IPS DF 4.7 (cell line): ENCODE measurements around the gene ZFAND3.
"Not testable (repeated sequence)": the region's sequence is repeated elsewhere in the genome, so short reads cannot be mapped to it uniquely, and the experiment has no call there.

Experiments used
- DNase-seq: peaks from one replicate; pipeline ENCODE4 v3.0.0-alpha.2; 2013; ENCODE audit warnings: low spot score; ENCODE audit errors: extremely low read depth

The ZFAND3 gene

DNA sequence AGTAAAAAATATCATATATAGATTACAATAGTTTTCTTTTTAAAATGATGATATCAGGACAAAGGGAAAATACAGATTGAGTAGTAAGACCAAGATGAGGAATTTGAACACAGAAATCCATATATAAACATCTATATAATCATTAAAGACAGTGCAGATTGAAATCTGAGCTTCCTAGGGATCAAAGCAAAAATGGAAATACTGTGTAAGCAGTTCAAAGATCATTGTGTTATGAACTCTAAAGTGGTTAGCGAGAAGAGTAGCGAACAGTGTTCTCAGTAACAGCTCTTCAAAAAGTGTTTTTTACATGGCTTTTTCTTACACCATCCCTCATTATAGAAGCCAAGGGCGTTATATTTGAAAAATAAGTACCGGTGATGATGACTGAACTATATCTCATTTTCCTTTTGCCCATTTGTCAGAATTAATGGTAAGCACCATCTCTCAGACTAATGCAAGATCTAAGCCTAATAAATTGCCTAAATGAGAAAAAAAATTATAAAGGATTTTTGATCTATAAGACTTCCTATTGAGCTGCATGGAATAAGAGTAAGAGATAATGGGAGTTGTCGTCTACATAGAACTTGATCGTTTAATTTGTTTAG lies 226.3 kb downstream of the ZFAND3 start:
- DNase-seq, result no peak

DNA sequence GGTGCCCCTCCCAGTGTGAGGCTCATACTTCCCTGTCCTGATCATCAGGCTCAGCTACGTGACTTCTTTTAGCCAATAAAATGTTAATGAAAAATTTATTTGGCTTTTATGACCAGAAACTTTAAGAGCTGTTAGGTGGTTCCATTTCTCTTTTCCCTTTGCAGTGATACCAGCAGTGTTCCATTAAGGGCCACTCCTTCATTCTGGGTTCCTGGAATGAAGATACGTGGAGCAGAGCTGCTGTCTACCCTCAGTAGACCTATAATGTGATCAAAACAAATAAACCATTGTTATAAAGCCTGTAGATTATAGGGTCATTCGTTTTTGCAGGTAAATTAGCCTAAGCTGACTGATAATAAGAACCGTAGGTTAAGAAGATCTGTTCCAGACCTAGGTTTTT lies 228.0 kb downstream of the ZFAND3 start:
- DNase-seq, result no peak

DNA sequence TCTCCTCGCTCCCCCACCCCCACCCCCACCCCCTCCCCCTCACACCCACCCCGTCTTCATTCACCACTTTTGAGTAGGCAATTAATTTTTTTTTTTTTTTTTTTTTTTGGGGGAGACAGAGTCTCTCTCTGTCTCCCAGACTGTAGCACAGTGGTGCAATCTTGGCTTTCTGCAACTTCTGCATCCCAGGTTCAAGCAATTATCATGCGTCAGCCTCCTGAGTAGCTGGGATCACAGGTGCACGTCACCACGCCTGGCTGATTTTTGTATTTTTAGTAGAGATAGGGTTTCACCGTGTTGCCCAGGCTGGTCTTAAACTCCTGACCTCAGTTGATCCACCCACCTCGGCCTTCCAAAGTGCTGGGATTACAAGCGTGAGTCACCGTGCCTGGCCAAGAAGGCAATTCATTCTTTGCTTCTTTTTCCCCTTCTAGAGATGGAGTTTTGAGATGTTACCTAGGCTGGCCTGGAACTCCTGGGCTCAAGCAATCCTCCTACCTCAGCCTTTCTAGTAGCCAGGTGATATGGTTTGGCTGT lies 230.4 kb downstream of the ZFAND3 start:
- DNase-seq, result not testable (repeated sequence)

DNA sequence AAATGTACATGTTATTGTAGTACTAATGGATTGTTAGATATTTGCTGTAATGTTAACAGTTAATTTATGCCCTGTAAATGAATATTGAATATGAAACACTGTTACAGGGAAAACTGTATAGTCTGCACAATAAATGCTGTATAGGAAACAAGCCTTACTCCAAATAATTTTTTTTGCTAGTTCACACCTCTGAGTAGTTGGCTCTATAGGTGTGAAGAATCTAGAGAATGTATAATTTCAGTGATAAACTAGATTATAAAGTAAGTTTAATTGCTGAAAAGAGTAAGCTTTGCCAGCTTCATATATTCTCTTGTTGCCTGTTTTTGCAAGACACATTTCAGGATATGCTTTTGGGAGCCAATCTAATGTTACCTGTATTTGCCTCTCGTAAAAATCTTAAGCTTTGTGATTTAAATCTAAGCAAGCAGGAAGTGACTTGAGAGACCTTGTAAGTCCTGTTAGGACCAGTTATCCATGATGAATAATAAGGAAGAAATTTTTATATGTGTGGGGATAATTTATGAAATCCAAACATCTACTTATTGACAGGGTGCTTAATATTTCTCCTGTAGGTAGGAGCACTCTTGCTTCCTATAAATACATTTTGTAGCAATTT lies 232.4 kb downstream of the ZFAND3 start:
- no peak for DNase-seq

DNA sequence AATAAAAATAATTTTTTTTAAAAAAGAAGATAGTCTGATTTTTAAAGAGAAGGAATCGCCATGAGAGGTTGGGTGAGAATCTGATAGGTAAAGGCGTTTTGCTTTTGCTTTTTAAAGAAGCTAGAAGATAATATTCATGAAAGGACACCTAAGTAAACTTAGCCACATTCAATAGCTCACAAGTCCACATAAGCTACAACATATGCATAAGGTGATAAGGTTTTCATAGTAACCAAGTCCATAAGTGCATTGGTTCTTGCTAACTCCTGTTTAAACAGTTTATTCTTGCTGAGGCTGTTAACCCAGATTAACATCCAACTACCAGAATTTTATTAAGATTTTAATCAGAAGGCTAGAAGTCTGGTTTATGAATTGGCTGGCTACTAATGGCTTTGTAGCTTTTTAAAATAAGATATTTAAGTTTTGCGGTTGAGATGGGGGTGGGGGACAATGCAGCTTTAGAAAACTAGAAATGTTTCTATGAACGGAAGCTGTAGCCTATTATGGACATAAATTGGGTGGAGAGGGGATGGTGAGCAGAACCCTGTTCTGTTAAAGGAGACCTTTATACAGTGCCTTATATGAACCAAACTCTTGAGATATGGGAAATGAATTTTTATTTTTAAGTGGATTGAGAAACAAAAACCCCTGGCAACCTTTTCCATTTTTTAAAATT lies 235.1 kb downstream of the ZFAND3 start:
- DNase-seq, result no peak

DNA sequence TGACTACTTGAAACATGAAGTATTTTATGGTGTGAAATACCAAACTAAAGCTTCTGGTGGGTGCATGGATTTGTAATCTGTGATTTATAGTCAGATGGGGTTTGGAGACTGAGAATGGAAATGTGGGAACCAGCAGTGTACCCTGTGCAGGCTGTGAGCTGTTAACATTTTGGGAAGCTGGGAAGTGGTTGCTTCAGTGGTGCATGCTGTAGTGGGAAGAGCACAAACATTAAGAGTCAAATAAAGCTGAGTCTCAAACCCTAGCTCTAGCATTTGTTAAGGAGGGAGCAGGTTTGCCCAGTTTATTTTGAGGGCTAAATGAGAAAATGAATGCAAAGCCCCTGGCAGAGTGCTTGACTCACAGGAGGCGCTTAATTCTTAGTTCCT lies 235.7 kb downstream of the ZFAND3 start:
- DNase-seq, result no peak

DNA sequence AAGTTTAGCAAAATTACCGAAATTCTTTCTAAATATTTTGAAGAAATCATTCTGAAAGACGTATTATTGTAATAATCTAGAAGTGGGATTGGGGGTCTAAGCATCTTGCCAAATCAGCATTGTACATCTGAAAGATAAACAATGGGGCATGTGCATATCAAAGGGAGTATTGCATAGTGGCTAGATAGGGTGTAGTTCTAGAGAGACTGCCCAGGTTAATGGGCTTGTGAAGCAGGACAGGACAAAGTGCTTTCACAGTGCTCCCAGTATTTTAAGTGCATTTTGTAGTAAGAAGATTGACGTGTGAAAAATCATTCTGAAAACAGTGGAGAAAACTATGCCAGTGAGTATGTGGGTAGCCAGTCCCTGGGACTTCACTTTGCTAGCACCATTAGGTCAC lies 236.8 kb downstream of the ZFAND3 start:
- DNase-seq, result no peak

DNA sequence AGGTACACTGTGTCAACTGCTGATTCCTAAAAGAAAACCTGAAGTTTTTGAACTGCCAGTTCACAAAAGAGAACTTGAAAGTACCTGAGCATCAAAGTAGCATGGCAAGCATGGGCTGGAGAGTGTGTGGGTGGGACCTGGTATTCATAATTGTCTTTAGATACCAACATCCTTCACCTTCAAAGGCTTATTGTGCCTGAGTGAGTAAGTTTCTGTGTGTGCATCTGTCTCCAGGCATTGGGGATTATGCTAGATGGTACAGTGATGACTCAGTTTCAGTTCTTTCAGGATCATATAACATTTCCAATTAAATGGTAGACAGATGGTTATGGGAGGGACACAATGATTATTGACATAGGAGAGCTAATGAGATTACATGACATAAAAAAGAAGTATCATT lies 238.5 kb downstream of the ZFAND3 start:
- DNase-seq, result no peak

DNA sequence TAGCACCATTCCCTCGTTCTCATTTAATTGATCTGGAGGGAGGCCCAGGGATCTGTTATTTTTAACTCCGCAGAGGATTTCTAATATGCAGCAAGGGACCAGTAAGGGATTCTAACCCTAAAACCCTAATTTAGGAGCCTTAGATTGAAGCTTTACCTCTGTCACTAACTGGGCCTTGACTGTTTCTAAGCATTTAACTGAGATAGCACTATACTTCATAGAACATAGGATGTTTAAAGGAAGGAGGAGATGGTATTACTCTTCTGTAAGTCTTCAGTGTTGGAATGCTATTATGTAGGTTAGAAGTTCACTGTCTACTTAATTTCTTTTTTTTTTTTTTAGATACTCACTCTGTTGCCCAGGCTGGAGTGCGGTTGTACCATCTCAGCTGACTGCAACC lies 242.5 kb downstream of the ZFAND3 start:
- DNase-seq, result no peak

DNA sequence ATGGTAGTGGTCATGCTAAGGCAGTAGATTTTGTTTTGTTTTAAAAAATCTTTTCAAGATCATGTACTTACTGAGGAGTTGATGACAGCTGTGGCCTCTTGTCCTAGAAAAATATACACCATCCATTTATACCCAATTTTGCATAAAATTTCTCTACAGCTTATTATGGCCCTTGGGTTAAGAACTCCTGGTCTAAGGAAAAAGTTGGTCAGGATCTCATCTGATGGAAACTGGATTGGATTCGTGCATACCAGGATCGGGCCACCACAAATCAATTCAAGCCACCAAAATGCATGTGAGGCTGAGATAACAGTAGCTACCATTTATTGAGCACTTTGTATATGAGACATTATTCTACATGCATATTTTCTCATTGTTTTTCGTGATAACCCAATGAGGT lies 244.4 kb downstream of the ZFAND3 start:
- no peak for DNase-seq

DNA sequence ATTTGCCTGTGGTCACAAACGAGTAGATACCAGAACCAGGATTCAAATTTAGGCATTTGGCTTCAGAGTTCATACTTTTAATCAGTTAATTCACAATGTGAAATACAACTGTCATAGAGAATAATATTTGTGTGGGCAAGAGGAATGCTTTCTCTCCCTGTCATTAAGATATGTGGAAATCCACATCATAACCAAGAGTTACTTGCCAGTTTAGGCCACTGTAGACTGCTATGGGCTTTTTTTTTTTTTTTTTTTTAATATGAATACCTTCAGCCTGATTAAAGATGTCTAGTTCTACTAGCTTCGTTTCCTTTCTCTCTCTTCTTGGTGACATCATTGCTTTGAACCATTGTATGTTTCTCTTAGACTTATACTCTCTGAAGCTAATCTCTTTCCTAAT lies 244.9 kb downstream of the ZFAND3 start:
- DNase-seq, result no peak

DNA sequence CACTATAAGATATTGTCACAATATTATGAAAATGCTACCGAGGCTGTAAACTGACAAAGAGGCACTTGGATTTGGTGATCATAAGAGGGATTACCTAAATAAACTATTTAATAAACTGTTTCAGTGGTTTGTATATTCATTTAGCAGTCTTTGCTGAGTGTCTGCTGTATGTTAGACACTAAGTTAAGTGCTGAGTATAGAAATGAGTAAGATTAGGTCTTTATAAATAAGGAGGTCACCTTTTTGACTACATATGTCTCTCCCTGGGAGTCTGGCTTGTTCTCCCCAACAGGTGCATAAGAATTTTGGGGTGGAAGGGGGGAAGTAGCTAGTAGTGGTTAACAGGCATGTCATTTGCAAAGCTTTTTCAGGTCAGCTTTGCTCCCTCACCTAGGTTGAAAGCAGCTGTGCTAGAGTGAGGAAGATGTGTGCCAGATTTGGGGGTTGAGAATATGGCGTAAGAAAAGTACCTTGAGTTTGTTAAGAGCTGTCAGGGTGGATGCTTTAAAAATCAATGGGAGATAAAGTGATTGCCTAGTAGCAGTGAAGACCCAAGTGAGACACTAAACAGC lies 246.3 kb downstream of the ZFAND3 start:
- no peak for DNase-seq

DNA sequence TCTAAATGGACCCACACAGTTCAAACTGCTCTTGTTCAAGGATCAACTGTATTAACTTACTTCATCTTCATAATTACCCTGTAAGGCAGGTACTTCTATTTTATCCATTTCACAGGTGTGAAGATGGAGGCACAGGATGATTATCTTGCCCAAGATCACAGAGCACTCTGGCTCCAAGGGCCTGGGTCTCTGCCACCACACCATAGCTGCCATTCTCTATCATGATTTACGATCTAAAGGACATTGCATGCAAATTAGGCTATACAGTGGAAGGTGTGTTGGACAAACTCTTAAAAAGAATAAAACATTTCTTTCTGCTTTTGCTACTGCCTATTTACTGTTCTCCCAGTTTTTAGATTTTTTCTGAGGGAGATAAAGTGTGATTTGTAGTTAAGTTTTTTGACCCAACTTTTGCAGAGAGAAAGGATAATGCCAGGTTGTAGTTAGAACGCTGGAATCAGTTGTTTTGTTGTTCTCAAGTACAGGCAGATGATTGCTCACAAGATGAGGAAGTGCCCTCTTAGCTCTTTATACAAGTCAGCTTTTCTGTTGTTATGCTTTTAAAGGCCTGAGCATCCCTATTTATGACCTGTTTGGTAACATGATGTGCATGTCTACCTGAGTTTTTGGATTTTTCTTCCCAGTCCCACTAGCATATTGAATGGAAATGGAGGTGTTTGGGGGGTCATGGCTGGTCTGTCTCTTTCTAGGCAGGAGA lies 247.9 kb downstream of the ZFAND3 start:
- DNase-seq, result no peak

DNA sequence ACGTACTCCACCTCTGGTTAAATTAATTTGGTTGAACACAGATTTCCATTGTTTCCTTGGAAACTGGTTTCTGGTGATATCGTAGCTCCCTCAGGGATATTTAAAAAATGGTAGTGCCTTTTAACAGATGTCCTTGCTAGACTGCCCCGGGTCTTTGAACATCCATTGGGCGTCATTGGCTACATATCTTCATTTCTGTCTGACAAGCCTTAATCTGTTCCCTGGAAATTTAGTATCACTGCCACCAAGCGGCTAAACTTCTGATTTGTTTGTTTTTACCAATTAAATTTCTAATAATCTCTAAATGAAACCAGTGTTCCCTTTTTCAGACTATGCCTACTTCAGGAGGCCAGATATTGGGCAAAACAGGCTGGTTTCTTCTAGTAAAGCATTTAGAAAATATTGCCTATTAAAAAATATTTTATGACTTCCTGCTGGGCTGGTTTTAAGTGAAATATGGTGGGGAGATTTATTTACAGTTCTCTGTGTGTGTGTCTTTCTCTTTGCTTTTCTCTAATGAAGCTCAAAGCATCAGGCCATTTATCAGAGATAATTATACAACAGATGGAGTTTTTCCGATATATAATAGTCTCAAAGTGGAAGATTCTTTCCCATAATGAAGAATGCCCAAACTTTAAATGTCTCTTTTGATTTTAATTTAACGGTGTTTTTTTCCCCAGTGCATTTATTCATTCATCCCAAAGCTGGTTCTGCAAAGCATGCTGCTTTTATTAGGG lies 249.5 kb downstream of the ZFAND3 start:
- no peak for DNase-seq

DNA sequence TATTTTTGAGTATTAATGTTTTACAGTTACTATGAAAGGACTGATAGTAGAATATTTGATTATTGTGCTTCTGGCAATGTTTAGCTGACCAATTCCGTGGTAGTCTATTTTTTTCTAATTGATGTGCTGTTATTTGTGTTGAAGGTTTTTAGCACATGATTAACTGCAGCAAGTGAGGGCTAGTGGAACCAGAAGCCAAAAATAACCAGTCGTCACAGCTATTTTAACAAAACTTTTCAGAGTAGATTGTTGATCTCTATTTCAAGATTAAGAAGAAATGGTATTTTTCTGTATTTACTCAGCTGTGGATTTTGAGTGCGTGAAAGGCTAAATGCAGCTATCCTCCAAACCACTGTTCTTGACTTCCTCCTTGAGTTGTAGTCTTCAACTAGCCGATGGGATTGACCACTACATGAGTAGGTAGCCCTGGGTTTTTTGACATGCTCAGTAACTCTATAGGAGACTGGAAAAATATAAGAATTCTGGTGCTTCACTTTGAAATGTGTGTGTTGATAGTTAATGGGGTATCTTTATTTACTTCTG lies 258.0 kb downstream of the ZFAND3 start:
- no peak for DNase-seq

DNA sequence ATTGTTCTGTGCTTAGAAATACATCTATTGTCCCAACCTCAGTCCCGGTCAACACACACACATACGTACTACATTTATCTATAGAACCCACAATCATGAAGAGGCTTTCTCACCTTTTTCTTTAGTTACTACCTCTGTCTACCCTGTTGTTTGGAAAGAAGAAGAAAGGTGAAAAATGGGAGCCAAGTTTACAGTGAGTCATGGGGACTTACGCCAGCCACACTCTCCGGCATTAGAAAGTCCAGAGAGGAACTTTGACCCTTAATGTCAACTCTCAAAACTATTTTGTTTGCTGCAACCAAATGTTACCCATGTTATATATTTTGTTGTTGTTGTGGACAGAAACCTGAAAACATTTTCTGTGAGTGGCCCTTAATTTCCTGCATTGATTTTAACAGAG lies 259.1 kb downstream of the ZFAND3 start:
- DNase-seq, result no peak

DNA sequence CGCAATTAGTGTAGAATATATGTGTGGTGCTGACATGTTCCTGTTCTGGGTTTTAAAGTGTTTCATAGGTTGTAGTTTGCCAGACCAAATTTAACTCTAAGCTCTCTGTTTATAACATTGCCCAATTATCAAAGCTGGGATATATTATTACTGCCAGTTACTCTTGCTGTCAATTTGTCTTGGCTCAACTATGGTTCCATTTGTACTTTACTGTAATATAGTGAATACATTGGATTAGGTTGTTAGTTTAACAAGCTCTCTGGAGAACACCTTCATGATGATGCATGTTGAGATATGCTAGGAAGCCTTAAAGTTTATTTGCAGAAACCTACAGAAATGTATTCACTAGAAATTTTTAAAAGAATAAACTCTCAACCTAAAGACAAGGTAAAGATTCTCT lies 259.6 kb downstream of the ZFAND3 start:
- no peak for DNase-seq

DNA sequence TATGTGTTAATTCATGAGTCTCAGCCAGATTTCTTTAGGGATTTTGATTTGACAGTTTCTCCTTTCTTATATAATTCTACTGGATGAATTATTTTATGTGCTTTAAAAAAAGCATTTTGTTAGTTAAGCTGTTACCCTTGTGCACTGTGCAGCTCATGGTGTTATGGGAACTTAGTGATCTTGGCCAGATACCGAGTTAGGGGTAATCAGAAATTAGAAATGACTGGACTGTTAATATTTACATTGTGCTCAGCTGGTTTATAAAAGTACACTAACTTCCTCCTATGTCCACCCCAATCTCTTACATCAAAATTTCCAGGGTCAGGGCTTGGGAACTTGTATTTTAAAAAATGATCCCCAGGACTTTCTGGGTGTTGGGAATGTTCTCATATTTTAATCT lies 260.0 kb downstream of the ZFAND3 start:
- no peak for DNase-seq

DNA sequence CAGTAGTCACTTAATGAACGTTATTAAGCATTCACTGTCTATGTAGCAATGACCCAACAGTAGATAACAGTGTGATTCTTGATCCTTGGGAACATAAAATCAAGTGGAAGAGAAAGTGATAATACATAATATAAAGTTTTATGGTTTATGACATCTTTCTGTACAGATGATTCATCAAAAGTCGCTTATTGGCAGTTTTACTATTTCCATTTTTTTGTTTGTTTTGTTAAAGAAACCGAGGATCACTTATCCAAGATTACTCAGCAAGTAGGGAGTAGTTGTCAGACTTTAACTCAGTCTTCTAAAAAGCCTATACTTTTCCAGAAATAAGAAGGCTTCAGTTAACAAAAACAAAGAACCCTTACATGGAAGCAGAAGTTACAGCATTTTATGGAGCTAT lies 260.8 kb downstream of the ZFAND3 start:
- DNase-seq, result no peak

DNA sequence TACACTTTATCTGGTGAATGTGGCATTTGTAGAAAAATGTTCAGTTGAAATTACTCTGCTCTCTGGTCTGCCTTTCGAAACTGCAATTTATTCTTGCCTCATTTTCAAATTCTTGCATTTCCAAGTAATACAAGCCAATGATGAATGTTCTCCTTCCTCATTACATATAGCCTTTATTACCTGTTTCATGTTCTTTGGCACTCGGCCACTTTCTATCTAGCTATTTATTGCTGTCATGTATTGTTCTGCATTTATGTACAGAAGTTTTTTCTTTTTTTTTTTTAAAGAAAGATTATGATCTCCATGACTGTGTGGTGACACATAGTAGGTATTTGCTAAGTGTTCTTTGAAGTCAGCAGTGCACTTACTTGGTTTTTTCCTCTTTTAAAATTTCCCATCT lies 261.4 kb downstream of the ZFAND3 start:
- DNase-seq, result no peak

DNA sequence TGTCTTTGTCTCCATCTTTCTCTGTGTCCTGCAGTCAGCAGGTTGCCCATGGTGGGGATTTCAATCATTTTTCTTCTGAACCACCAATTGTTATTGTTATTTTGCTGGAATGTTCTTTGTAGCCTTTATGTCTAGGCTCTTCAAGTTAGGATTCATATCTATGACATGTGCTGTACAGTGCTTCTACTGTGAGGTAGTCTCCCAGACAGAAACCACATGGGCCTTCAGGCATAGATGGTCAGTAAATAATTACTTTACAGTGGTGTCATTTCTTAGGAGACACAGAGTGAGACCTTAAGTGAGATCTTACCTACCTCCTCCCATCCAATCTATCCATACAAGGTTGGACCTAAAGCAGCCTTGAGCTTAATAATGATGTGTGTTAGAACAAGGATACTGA lies 265.5 kb downstream of the ZFAND3 start:
- DNase-seq, result no peak
